Chondrocyte (in vitro differentiated cells): ENCODE measurements around the gene HPS4. TPM values are rescaled to one million over a fixed set of nuclear protein-coding genes. Genes with fewer than 3 reads are reported as not detected.

Source experiments
- DNase-seq: peaks from one replicate; pipeline ENCODE4 v3.0.0; 2021; ENCODE audit warnings: mixed read lengths, low spot score
- H3K27ac Mint-ChIP-seq: one replicate; pipeline ENCODE4 v1.8.0; 2021; ENCODE audit warnings: mild to moderate bottlenecking, moderate library complexity, mixed read lengths; ENCODE audit not compliant: unreplicated experiment
- H3K27me3 Mint-ChIP-seq: 2 replicates; pipeline ENCODE4 v1.8.0; 2021; ENCODE audit warnings: low read depth, mixed read lengths
- H3K36me3 Mint-ChIP-seq: 2 replicates; pipeline ENCODE4 v1.8.0; 2021; ENCODE audit warnings: low read depth, mixed read lengths
- H3K4me1 Mint-ChIP-seq: 2 replicates; pipeline ENCODE4 v1.8.0; 2021; ENCODE audit warnings: low read depth, mild to moderate bottlenecking, mixed read lengths
- H3K4me3 Mint-ChIP-seq: one replicate; pipeline ENCODE4 v1.8.0; 2021; ENCODE audit warnings: mild to moderate bottlenecking, moderate library complexity, mixed read lengths; ENCODE audit not compliant: unreplicated experiment
- H3K9me3 Mint-ChIP-seq: 2 replicates; pipeline ENCODE4 v1.8.0; 2021; ENCODE audit warnings: low read depth, mixed read lengths
- total RNA-seq: library from RNA; stranded (reverse); gene quantifications from 3 replicates; pipeline ENCODE4 v1.2.1, GENCODE V29; 2021
- TF ChIP-seq, protein P1 (sequence below): fragments of 200-600 bp; sonication (generic); IDR thresholded peaks from 2 replicates; pipeline ENCODE4 v1.5.0; 2021; ENCODE audit warnings: antibody characterized with exemption, mild to moderate bottlenecking, moderate library complexity

HPS4 gene
- total RNA-seq, 1 donor from 2014 or later, result 28.2 TPM

DNA sequence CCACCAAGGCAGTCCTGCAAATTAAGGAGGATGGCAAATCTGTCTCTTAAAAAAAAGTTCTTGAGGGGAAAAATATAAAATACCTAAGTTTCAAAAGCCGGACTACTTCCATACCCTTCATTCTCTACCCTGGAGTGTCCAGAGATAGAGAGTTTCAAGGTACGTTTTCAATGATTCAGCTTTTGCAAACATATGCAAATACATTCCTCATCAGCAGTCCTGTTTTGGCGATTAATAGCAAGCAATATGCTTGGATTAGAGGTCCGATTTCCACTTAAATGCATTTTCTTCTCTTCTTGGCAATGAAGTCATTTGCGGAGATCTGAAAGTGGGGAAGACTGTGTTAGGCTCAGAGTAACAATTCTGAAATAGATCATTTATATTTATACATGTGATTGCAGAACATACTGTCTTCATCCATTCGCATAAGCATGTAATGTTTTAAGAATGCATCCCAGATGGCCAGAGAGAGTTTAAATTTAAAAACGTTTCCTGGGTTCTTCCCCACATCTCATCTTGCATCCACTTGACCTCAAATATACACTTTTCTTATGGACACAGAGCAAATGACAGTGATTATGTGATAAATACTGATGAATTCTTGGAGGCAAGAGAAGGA, 42.5 kb upstream of the HPS4 start:
- H3K27me3 Mint-ChIP-seq, result no peaks in the 10 kb centered on the region
- DNase-seq, result no peak
- no peak overlapping the region for H3K4me3 Mint-ChIP-seq
- TF ChIP-seq, protein P1, sequence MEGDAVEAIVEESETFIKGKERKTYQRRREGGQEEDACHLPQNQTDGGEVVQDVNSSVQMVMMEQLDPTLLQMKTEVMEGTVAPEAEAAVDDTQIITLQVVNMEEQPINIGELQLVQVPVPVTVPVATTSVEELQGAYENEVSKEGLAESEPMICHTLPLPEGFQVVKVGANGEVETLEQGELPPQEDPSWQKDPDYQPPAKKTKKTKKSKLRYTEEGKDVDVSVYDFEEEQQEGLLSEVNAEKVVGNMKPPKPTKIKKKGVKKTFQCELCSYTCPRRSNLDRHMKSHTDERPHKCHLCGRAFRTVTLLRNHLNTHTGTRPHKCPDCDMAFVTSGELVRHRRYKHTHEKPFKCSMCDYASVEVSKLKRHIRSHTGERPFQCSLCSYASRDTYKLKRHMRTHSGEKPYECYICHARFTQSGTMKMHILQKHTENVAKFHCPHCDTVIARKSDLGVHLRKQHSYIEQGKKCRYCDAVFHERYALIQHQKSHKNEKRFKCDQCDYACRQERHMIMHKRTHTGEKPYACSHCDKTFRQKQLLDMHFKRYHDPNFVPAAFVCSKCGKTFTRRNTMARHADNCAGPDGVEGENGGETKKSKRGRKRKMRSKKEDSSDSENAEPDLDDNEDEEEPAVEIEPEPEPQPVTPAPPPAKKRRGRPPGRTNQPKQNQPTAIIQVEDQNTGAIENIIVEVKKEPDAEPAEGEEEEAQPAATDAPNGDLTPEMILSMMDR, result no peak
- H3K9me3 Mint-ChIP-seq, result no peaks in the 10 kb centered on the region
- H3K4me1 Mint-ChIP-seq, result peaks cover 4% of the 10 kb centered on the region
- no peak overlapping the region for H3K27ac Mint-ChIP-seq
- peaks cover 34% of the 10 kb centered on the region for H3K36me3 Mint-ChIP-seq

DNA sequence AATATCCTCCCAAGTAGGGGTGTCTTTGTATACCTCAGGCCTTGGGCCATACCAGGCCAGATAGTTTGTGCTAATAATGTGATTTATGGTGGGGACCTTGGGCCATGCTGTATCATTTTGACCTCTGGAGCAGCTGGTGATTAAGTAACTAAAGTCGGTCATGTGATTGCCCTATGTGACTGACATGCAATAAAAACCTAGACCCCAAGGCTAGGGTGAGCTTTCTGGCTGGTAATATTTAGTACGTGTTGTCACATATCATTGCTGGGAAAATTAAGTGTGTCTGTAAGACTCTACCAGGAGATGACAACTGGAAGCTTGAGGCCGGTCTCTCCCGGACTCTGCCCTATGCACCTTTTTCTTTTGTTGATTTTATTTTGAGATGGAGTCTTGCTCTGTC, 41.3 kb upstream of the HPS4 start:
- H3K4me3 Mint-ChIP-seq, result no peak overlapping the region
- H3K4me1 Mint-ChIP-seq, result peaks cover 4% of the 10 kb centered on the region
- no peak overlapping the region for H3K27ac Mint-ChIP-seq
- H3K9me3 Mint-ChIP-seq, result no peaks in the 10 kb centered on the region
- no peak for DNase-seq
- TF ChIP-seq, protein P1, result no peak
- no peaks in the 10 kb centered on the region for H3K27me3 Mint-ChIP-seq
- H3K36me3 Mint-ChIP-seq, result peaks cover 32% of the 10 kb centered on the region

DNA sequence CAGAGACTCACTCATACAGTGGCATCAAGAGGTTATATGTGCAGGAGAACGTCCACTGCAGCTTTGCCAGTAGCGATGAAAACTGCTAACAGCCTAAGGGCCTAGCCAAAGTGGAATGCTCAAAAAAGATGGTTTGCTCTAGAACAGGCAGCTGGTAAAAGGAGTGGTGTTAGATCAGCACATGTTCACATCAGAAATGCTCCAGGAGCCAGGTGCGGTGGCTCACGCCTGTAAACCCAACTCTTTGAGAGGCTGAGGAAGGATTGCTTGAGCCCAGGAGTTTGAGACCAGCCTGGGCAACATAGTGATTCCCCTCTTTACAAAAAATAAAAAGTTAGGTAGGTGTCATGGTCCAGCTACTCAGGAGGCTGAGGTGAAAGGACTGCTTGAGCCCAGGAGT, 39.0 kb upstream of the HPS4 start:
- H3K27ac Mint-ChIP-seq, result no peak overlapping the region
- H3K4me3 Mint-ChIP-seq, result no peak overlapping the region
- TF ChIP-seq, protein P1, result no peak
- H3K9me3 Mint-ChIP-seq, result no peaks in the 10 kb centered on the region
- DNase-seq, result no peak
- peaks cover 22% of the 10 kb centered on the region for H3K36me3 Mint-ChIP-seq
- H3K27me3 Mint-ChIP-seq, result no peaks in the 10 kb centered on the region
- peaks cover 1% of the 10 kb centered on the region for H3K4me1 Mint-ChIP-seq

DNA sequence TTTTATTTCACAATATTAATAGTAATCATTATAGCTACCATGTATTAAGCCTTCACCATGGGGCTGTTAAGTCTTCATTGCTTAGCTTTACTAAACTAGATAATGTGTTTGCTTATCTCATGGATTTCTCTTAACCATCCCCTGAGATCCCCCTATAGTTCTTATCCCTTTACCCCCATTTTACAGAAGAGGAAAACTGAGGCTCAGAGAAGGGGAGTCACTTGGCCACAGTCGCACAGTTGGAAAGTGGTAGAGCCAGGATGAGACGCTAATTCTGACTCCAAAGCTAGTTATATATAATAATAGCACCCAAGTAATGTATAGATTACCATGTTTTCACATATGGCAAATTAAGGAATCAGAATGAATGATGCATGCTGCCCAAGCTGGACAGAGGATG, 38.4 kb upstream of the HPS4 start:
- H3K9me3 Mint-ChIP-seq, result no peaks in the 10 kb centered on the region

DNA sequence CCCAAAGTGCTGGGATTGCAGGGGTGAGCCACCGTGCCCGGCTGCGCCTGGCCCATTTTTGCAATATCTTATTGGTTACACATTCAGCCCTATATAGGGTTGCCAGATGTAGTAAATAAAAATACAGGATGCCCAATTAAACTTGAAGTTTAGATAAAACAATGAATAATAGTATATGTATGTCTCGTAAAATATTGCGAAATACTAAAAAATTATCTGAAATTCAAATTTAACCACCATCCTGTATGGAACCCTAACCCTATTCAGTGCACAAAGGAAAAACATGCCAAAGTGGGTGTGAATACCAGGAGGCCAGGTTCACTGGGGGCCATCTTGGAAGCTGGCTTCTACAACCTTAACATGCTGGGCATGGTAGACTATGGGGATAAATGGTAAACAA, 33.8 kb upstream of the HPS4 start:
- Mint-ChIP-seq H3K27ac (no peak overlapping the region), H3K27me3 (no peaks in the 10 kb centered on the region), H3K36me3 (no peaks in the 10 kb centered on the region), H3K4me3 (no peak overlapping the region), H3K4me1 (peaks cover 18% of the 10 kb centered on the region), H3K9me3 (no peaks in the 10 kb centered on the region)
- TF ChIP-seq, protein P1, result no peak
- no peak for DNase-seq

More for the DNA sequence above, 38.4 kb upstream of the HPS4 start:
- Mint-ChIP-seq H3K27me3 (no peaks in the 10 kb centered on the region), H3K27ac (no peak overlapping the region), H3K36me3 (peaks cover 21% of the 10 kb centered on the region), H3K4me1 (no peaks in the 10 kb centered on the region), H3K4me3 (no peak overlapping the region)
- TF ChIP-seq, protein P1, result no peak
- DNase-seq, result no peak
